ENCODE results near the gene SCN1A. TPM values are rescaled to one million over a fixed set of nuclear protein-coding genes. Genes with fewer than 3 reads are reported as not detected.

Gene SCN1A
- total and polyA plus RNA-seq, 12 donors: 0.11 to 1.3 (median 0.41) TPM; not detected in 1

GRCh38 chr2:166084301-166084700, 43.5 kb downstream of the SCN1A start:
- no peaks in the 10 kb centered on the region for H3K9me3 ChIP-seq
- no peak for DNase-seq
- H3K27me3 ChIP-seq: peaks cover 0 to 7% (median 0%) of the 10 kb centered on the region in 7 donors
- no peaks in the 10 kb centered on the region for H3K36me3 ChIP-seq
- no peak overlapping the region for H3K4me3 ChIP-seq
- H3K4me1 ChIP-seq: no peaks in the 10 kb centered on the region
- intact Hi-C loops (cut with DNase I): no loop called here
- no peak for ATAC-seq
- no peak overlapping the region for H3K27ac ChIP-seq
- TF ChIP-seq CTCF (IDR thresholded peaks at IDR 0.05): no peak

GRCh38 chr2:166082736-166083135, 45.1 kb downstream of the SCN1A start:
- H3K4me3 ChIP-seq: no peak overlapping the region
- no peaks in the 10 kb centered on the region for H3K4me1 ChIP-seq
- DNase-seq: no peak
- no peaks in the 10 kb centered on the region for H3K36me3 ChIP-seq
- TF ChIP-seq CTCF (IDR thresholded peaks at IDR 0.05): no peak
- 44 to 62% methylated on average over 2 of the region's 2 CpGs for WGBS, 2 donors
- H3K27me3 ChIP-seq: peaks cover 0 to 7% (median 0%) of the 10 kb centered on the region in 7 donors
- H3K9me3 ChIP-seq: no peaks in the 10 kb centered on the region
- no peak overlapping the region for H3K27ac ChIP-seq
- no peak for ATAC-seq
- intact Hi-C loops (cut with DNase I): no loop called here

GRCh38 chr2:166081852-166082251, 46.0 kb downstream of the SCN1A start:
- TF ChIP-seq CTCF (IDR thresholded peaks at IDR 0.05): no peak
- DNase-seq: no peak
- Histone ChIP-seq H3K4me1 (no peaks in the 10 kb centered on the region), H3K4me3 (no peak overlapping the region), H3K27me3 (peaks cover 0 to 7% (median 0%) of the 10 kb centered on the region in 7 donors), H3K9me3 (peaks cover 0 to 3% (median 0%) of the 10 kb centered on the region in 11 donors), H3K27ac (no peak overlapping the region), H3K36me3 (no peaks in the 10 kb centered on the region)
- ATAC-seq: no peak
- intact Hi-C loops (cut with DNase I): no loop called here

GRCh38 chr2:166081131-166081632, 46.6 kb downstream of the SCN1A start:
- Histone ChIP-seq H3K36me3 (no peaks in the 10 kb centered on the region), H3K27ac (no peak overlapping the region), H3K4me1 (no peaks in the 10 kb centered on the region), H3K4me3 (no peak overlapping the region), H3K27me3 (peaks cover 0 to 7% (median 0%) of the 10 kb centered on the region in 7 donors), H3K9me3 (peaks cover 0 to 3% (median 0%) of the 10 kb centered on the region in 11 donors)
- no peak for TF ChIP-seq CTCF (IDR thresholded peaks at IDR 0.05)
- intact Hi-C loops (cut with DNase I): no loop called here
- ATAC-seq (no peak), DNase-seq (no peak)
- 65 to 71% methylated on average over 4 of the region's 4 CpGs for WGBS, 2 donors

Measured in heart right ventricle (tissue), 16 donors.